ENCODE results near the gene YAP1. TPM values are rescaled to one million over a fixed set of nuclear protein-coding genes. Genes with fewer than 3 reads are reported as not detected.
A peak's percentile ranks its signal among the peaks of the same experiment; 100 is the strongest.

Gene YAP1
- total and polyA plus RNA-seq, 2 donors (not counting 1 experiment from before 2014, with no cell fraction given): 116 to 169 TPM

DNA sequence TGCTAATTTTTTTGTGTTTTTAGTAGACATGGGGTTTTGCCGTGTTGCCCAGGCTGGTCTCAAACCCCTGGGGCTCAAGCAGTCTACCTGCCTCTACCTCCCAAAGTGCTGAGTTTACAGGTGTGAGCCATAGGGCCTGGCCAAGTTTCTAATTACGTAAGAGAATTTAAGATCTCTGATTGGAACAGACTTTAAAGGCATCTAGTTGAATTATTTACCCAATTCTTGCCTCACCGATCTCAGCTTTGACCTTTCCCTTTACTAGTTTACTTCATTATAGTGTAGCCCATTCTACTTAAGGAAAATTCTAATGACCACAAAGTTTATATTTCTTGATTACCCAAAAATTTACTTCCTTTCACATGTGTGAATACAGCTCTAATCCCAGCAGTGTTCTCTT is 81.6 kb downstream of the YAP1 start:
- Histone ChIP-seq H3K27ac (ENCODE audit: insufficient read depth, low read length) (no peak overlapping the region), H2AFZ (ENCODE audit: low read length) (no peak overlapping the region), H3K79me2 (ENCODE audit: control insufficient read depth, insufficient read depth, low read length) (peaks cover 23% of the 10 kb centered on the region), H3K4me1 (ENCODE audit: control insufficient read depth, extremely low read depth, insufficient read depth, low read length) (peaks cover 7% of the 10 kb centered on the region), H3K9ac (ENCODE audit: insufficient read depth, low read length) (no peak overlapping the region), H3K4me2 (ENCODE audit: extremely low read depth, insufficient read depth, low read length) (no peak overlapping the region), H3K9me3 (ENCODE audit: control insufficient read depth, insufficient read depth, low read depth, low read length) (no peaks in the 10 kb centered on the region), H3K27me3 (ENCODE audit: control insufficient read depth, insufficient read depth, low read length) (no peaks in the 10 kb centered on the region), H4K20me1 (ENCODE audit: control insufficient read depth, extremely low read depth, insufficient read depth, low read length) (no peaks in the 10 kb centered on the region), H3K36me3 (ENCODE audit: control insufficient read depth, insufficient read depth, low read length) (peaks cover 2% of the 10 kb centered on the region), H3K4me3 (replicated peaks in 1 of 4; ENCODE audit: control extremely low read depth in 1 of 4, insufficient read depth in 1 of 4, low read depth in 3 of 4, low read length in 4 of 4) (no peak overlapping the region)
- TF ChIP-seq, protein P1, sequence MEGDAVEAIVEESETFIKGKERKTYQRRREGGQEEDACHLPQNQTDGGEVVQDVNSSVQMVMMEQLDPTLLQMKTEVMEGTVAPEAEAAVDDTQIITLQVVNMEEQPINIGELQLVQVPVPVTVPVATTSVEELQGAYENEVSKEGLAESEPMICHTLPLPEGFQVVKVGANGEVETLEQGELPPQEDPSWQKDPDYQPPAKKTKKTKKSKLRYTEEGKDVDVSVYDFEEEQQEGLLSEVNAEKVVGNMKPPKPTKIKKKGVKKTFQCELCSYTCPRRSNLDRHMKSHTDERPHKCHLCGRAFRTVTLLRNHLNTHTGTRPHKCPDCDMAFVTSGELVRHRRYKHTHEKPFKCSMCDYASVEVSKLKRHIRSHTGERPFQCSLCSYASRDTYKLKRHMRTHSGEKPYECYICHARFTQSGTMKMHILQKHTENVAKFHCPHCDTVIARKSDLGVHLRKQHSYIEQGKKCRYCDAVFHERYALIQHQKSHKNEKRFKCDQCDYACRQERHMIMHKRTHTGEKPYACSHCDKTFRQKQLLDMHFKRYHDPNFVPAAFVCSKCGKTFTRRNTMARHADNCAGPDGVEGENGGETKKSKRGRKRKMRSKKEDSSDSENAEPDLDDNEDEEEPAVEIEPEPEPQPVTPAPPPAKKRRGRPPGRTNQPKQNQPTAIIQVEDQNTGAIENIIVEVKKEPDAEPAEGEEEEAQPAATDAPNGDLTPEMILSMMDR (conservative IDR thresholded peaks at IDR 0.05 in 1 of 2, IDR thresholded peaks at IDR 0.05 in 1 of 2; ENCODE audit: low read depth in 1 of 2, low read length in 2 of 2): no peak
- TF ChIP-seq EZH2 (IDR thresholded peaks at IDR 0.05; ENCODE audit: low read length, missing control alignments): no peak
- peak in 1 of 2 donors; percentile 59 for DNase-seq (ENCODE audit: low read depth in 2 of 2)

DNA sequence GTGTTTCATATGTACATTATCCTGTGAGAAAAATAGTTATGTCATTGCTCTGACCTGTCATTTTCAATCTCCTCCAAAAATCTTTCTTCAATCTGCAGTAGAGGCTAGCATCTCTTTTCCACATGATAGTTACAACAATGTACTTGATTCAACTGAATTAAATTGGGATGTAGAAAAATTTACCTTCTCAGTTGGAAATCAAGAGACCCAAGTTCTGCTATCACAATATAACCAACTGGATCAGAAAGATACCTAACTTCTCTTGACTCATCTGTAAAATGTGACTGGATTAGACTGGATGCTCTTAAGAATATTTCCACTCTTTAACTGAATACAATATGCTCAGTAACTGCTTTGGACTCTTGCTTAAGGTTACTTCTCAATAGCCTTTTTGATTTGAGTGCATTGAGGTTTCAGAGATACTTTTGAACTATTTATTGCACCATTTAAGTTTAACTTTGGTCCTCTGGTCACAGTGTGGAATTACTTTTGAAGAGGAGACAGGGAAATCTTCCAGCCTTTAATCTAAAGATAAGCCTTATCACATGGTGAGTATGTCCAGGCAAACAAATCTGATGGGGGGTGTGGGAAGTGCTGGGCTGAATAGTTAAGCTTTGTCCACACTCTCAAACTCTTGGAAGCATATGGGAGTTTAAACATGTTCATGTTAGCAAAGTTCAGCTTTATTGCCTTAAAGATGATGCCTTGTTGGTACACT is 82.3 kb downstream of the YAP1 start:
- no peak for DNase-seq (ENCODE audit: low read depth in 2 of 2)
- Histone ChIP-seq H3K9me3 (ENCODE audit: control insufficient read depth, insufficient read depth, low read depth, low read length) (no peaks in the 10 kb centered on the region), H3K79me2 (ENCODE audit: control insufficient read depth, insufficient read depth, low read length) (peaks cover 20% of the 10 kb centered on the region), H3K36me3 (ENCODE audit: control insufficient read depth, insufficient read depth, low read length) (peaks cover 2% of the 10 kb centered on the region), H3K4me3 (replicated peaks in 1 of 4; ENCODE audit: control extremely low read depth in 1 of 4, insufficient read depth in 1 of 4, low read depth in 3 of 4, low read length in 4 of 4) (no peak overlapping the region), H2AFZ (ENCODE audit: low read length) (no peak overlapping the region), H3K27me3 (ENCODE audit: control insufficient read depth, insufficient read depth, low read length) (no peaks in the 10 kb centered on the region), H3K4me1 (ENCODE audit: control insufficient read depth, extremely low read depth, insufficient read depth, low read length) (peaks cover 5% of the 10 kb centered on the region), H4K20me1 (ENCODE audit: control insufficient read depth, extremely low read depth, insufficient read depth, low read length) (no peaks in the 10 kb centered on the region), H3K9ac (ENCODE audit: insufficient read depth, low read length) (no peak overlapping the region), H3K4me2 (ENCODE audit: extremely low read depth, insufficient read depth, low read length) (no peak overlapping the region), H3K27ac (ENCODE audit: insufficient read depth, low read length) (no peak overlapping the region)
- TF ChIP-seq, protein P1 (conservative IDR thresholded peaks at IDR 0.05 in 1 of 2, IDR thresholded peaks at IDR 0.05 in 1 of 2; ENCODE audit: low read depth in 1 of 2, low read length in 2 of 2): no peak
- TF ChIP-seq EZH2 (IDR thresholded peaks at IDR 0.05; ENCODE audit: low read length, missing control alignments): no peak

DNA sequence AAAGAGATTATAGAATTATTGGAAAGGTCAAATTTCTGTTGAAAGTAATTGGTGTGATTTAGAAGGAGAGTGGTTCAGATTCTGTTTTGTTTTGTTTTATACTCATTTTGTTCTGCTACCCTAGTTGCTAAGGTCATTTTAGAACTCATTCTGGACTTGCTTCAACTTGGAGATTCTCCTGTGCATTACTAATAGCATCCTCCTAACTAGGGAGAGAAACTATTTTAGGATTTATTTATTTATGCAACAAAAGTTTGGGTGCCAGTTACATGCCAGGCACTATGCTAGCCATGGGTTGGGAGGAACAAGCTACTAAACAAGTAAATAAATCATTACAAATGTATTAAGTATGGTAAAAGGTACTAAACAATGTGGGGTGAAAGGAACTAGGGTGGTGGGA is 84.0 kb downstream of the YAP1 start:
- H3K4me3 ChIP-seq (replicated peaks in 1 of 4; ENCODE audit: control extremely low read depth in 1 of 4, insufficient read depth in 1 of 4, low read depth in 3 of 4, low read length in 4 of 4): no peak overlapping the region
- TF ChIP-seq, protein P1 (conservative IDR thresholded peaks at IDR 0.05 in 1 of 2, IDR thresholded peaks at IDR 0.05 in 1 of 2; ENCODE audit: low read depth in 1 of 2, low read length in 2 of 2): no peak
- TF ChIP-seq EZH2 (IDR thresholded peaks at IDR 0.05; ENCODE audit: low read length, missing control alignments): no peak
- no peak overlapping the region for H3K9ac ChIP-seq (ENCODE audit: insufficient read depth, low read length)
- no peaks in the 10 kb centered on the region for H3K27me3 ChIP-seq (ENCODE audit: control insufficient read depth, insufficient read depth, low read length)
- H3K27ac ChIP-seq (ENCODE audit: insufficient read depth, low read length): no peak overlapping the region
- no peaks in the 10 kb centered on the region for H3K4me1 ChIP-seq (ENCODE audit: control insufficient read depth, extremely low read depth, insufficient read depth, low read length)
- H4K20me1 ChIP-seq (ENCODE audit: control insufficient read depth, extremely low read depth, insufficient read depth, low read length): no peaks in the 10 kb centered on the region
- no peak overlapping the region for H2AFZ ChIP-seq (ENCODE audit: low read length)
- no peak overlapping the region for H3K4me2 ChIP-seq (ENCODE audit: extremely low read depth, insufficient read depth, low read length)
- peaks cover 2% of the 10 kb centered on the region for H3K36me3 ChIP-seq (ENCODE audit: control insufficient read depth, insufficient read depth, low read length)
- H3K79me2 ChIP-seq (ENCODE audit: control insufficient read depth, insufficient read depth, low read length): peaks cover 25% of the 10 kb centered on the region
- no peaks in the 10 kb centered on the region for H3K9me3 ChIP-seq (ENCODE audit: control insufficient read depth, insufficient read depth, low read depth, low read length)
- no peak for DNase-seq (ENCODE audit: low read depth in 2 of 2)
